Measurements from ENCODE around the gene LUZP1.

LUZP1 gene

DNA sequence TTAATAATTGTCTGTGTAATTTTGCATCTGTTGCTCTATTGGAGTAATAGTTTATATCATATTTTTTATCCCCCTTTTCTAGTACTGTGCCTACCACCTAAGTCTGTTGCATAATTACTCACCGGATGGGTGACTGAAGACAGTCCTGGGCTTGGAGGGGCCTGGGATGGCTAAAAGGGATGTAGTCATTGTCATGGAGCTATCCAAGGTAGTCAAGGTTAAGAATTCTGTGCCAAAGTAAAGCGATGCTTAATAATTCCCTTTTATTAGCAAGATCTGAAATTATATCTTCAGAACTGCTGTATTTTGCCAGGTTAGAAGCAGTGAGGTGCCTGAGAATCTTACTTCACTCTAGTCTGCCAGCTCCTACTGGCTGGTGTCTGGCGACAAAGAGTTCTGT lies 87.8 kb downstream of the LUZP1 start:
- no peak for DNase-seq

DNA sequence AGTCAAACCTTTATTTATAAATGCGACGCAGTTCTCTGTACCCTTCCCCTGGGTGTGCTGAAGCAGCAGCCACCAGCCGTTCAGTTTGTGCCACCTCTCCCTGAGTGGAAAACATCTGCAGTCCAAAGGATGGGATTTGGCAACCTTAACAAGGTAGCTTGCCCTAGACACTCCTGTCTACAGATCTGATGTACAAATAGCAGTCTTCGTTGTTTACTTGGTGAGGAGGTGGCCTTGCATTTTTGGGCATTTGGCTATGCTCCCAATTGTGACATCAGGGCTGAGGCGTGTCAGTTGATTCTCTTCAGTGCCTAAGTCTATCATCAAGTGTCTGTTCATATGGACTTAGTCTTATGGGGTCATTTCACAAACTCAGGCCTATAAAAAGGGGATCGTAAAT lies 89.6 kb downstream of the LUZP1 start:
- no peak for DNase-seq

DNA sequence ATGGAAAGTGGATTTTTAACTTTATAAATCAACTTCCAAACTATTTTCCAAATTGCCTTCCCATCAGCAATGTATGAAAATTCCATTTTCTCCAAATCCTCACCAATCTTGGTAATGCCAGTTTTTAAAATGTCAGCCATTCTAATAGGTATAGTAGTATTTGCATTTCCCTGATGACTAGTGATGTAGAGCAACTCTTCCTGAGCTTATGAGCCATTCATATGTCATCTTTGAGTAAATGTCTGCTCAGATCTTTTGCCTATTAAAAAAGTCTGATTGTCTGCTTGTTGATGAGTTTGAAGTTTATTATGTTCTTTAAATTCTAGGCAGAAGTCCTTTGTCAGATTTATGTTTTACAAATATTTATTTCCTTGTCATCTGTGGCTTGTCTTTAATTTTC lies 94.6 kb downstream of the LUZP1 start:
- no peak for DNase-seq

DNA sequence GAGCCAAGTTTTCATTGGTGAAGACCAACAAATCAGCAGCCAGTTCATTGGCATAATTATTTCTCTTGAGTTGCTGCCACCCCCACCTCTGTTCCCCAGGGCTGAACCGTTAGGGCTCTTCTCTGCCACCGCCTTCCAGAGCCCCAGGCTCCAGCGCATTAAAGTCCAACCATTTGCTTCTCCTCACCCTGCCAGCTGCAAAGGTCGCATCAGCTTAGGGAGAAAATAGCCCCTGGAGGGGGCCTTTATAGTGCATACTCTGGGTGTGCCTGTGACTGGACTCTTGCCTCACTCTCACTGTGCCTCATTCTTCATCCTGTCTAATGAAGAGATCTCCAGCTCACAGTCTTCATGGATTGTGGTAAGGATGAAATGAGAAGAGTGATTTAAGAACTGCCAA lies 99.0 kb downstream of the LUZP1 start:
- DNase-seq: no peak

DNA sequence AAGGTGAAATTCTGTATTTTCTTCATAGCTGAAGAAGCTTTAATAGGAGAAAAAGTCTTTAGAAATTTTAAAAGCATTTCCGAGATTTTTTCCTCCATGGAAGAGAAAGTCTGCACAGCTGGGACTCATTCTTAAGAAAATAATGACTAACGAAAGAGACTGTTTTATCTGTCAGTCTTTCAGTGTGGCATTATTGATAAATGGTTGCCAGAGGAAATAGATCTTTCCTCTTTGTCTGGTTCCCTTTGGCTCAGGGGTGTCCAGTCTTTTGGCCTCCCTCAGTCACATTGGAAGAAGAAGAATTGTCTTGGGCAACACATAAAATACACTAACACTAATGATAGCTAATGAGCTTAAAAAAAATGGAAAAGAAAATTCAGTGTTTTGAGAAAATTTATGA lies 99.5 kb downstream of the LUZP1 start:
- DNase-seq: no peak

DNA sequence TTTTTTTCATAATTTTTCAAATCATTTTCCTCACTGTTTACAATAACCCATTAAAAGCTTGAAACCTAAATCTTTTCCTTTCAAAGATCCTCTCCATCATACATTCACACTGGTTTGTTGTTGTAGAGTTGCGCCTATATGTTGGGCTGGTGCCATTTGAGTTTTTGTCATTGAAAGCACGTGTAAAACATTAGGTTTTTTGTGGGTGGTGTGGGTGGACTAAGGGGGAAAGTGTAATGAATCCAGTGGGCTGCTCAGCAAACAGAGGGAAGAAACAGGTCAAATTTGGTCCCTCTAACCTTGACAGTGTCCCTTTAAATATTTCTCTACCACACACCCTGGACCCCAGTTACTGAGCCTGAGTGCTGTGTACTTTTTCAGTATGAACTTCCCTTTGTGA lies 102.6 kb downstream of the LUZP1 start:
- no peak for DNase-seq

DNA sequence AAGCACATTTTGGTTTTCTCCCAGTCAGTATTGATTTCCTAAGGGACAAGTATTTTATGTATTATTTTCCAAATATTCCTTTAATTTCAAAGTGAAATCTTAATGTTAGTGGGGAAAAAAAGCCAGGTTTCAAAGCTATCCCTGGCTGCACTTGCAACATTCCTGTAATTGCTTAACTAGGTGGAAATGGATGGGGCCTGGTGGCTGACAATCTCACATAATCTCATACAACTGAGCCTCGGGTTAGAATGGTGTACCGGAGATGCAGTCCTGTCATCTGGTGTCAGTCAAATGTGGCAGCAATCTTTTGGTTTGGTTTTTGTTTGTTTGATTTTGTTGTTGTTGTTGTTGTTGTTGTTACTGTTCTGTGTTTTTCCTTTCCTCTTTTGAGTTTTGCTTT lies 103.3 kb downstream of the LUZP1 start:
- DNase-seq: no peak

DNA sequence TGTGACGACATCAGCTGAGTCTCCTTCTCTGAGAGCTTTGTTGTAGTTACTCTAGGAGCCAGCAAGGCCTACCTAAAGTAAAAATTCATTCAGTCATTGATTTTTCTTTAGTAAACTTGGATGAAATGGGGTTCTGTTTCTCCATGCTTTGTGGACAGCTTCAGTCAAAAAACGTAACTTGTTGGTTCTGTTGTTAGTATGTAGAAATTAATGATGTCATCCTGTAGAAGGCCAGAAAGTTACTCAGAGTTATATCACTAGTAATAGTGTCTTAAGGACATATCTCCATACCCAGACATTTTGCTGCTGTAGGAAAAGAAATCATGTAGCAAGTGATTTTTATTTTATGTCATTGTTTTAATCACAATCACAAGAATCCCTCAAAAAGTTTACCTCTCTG lies 106.4 kb downstream of the LUZP1 start:
- DNase-seq: no peak

- no peak for DNase-seq
Measured at GRCh38 chr1:23057301-23057700, 111.4 kb downstream of the LUZP1 start.

DNA sequence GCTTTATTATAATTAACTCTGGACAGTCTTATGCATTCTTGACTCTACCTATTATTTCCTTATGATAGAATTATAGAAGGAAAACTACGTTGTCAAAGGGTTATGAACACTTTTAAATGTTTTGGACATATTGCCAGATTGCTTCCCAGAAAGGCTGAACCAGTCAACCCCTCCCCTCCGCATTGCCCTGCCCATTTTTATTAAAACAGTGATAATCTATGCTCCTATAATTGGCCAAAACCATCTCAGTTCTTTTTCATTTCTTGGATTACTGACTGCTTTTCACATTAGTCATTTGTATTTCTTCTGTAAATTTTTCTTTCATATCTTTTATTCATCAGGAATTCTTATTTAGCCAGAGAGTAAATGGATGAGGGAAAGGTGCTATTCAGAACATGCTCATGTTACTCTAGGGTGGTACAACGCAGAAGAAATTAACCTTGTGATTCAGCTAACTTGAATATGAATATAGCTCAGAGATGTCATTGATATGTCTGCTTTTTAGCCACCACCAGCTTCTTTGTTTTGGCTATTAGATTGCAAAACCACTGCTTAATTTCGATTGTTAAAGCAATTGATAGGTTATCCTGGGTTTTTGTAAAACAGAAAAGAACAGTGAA lies 117.3 kb downstream of the LUZP1 start:
- no peak for DNase-seq

DNA sequence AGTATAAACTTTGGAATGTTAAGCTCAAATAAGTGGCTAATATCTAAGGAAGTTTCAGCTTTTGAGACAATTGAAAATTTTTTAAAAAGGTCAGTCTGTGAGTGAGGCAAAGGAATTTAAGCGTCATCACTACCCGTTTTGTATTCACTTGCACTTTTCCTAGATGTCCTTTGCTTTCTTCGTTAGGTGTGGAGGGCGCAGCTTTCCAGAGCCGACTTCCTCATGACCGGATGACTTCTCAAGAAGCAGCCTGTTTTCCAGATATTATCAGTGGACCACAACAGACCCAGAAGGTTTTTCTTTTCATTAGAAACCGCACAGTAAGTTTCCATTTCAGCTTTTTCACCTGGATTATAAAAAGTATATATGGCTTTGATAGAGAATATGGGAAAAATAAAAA lies 118.5 kb downstream of the LUZP1 start:
- DNase-seq: no peak

- DNase-seq: no peak
Measured at GRCh38 chr1:23044035-23044434, 124.6 kb downstream of the LUZP1 start.

DNA sequence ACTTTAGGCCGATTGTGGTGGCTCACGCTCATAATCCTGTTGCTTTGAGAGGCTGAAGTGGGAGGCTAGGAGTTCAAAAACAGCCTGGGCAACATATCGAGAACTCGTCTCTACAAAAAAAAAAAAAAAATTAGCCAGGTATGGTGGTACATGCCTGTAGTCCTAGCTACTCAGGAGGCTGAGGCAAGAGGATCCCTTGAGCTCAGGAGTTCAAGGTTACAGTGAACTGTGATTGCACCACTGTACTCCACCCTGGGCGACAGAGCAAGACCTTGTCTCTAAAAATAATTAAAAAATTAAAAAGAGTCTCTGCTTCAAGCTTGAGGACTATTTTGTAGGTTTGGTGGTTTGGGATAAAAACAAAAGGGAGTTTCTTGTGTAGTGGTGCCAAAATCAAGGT lies 128.1 kb downstream of the LUZP1 start:
- no peak for DNase-seq

- DNase-seq: no peak
Measured at GRCh38 chr1:23039308-23039826, 129.3 kb downstream of the LUZP1 start.

GRCh38 chr1:23037081-23037740 lies 131.4 kb downstream of the LUZP1 start:
- no peak for DNase-seq

GRCh38 chr1:23035823-23036452 lies 132.7 kb downstream of the LUZP1 start:
- DNase-seq: no peak

All from NCI-H187 treated with DMSO at 0.1 percent for 48 hours (cell line).